DMS79 (cell line): ENCODE measurements around the gene PRICKLE2.

Experiments
- DNase-seq: peaks from one replicate; lab custom pipeline; 2025; lab: John Stamatoyannopoulos, UW

PRICKLE2 gene

DNA sequence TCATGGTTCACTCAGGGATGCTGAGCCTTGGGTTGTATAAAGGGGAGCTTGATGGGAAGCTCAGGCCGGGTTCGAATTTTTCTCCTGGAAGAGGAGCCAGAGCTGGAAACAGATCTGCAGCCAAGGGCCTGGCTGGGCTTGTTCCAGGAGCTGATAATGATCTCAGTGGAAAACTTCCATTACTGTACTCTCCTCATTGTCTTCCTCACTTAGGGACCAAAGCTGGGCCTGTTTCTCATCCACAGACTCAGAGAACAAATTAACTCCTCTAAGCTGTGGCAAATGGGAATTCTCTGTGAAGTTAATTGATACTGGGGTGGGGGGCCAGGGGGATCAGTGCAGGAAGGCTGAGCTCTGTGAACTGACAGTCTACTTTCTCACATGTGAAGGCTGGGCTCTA, 92.0 kb downstream of the PRICKLE2 start:
- no peak for DNase-seq

DNA sequence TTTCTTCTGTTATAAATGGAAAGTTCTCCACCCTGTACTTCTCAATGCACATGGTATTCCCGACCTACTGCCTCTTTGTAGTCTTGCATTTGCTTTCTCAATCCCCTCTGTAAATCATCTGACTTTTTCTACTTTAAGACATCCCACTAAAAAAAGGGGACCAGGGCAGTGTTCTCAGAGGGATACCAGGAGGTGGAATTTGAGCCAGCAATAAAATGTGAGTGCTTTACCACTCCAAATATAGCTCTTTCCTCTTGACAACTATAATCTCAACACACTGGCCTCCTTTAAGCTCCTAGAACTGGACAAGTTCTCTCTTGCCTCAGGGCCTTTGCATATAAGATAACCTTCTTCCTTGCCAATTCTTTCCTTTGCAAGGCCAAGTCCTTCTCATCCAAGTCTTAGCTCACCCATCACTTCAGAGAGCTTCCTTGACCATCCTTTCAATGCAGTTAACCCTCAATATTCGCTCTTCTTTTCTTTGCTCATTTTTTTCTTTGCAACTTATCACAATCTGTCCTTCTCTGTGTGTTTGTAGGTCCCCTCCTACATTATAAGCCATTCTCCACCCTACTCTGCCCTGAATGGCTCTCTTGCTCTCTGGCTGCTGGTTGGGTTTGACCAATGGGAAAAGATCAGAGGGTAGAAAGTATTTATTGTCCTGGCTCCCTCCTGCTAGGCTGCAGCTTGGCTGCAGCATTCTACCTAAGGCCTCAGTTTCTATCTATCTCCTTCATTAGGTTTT, 93.4 kb downstream of the PRICKLE2 start:
- no peak for DNase-seq

DNA sequence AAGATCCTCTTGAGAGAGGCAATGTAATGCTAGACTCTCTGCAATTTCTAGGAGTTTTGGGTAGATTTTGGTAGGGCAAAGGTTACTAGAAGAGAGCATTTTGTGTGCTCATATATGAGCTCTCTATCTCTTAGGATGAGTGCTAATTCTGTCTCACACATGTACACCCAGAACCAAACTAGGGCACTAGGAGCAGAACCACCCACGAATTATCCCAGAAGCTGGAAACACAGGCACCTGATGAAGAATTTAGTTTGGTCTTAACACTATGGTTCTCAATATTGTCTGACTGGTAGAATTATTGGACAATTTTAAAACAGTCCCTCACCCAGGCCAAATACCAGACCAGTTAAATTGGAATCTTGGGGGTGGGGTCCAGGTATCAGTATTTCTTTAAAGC, 94.8 kb downstream of the PRICKLE2 start:
- no peak for DNase-seq

DNA sequence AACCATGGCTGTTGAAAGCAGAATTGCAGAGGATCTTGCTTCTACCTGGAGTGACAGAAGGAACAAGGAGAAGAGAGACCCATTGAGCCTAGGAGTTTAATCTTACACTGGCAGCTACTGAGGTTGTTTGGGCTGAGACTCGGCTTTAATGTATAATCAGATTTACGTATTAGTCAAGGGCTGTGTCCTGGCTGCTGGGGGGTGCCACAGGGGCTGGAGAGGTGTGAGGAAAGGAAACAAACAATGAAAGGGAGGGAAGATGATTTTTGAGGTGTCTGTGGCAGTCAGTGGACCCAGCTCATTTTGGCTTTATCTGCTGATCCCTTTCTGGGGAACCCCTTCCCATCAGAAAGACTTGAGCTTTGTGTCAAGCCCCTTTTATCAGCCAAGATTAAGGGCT, 95.7 kb downstream of the PRICKLE2 start:
- DNase-seq = no peak

GRCh38 chr3:64129106-64129505, 96.2 kb downstream of the PRICKLE2 start:
- no peak for DNase-seq

DNA sequence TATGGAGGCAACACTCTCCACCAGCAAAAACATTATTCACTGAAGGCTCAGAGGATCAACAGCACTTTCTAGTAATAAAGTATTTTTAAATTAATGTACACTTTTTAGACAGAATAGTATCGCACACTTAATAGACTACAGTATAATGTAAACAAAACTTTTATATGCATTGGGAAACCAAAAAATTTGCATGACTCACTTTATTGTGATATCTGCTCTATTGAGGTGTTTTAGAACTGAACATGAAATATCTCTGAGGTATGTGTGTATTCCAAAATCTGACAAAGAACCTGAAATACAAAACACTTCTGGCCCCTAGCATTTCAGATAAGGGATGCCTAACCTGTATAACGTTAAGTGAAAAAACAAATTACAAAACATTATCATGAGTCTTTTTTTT, 99.7 kb downstream of the PRICKLE2 start:
- no peak for DNase-seq

DNA sequence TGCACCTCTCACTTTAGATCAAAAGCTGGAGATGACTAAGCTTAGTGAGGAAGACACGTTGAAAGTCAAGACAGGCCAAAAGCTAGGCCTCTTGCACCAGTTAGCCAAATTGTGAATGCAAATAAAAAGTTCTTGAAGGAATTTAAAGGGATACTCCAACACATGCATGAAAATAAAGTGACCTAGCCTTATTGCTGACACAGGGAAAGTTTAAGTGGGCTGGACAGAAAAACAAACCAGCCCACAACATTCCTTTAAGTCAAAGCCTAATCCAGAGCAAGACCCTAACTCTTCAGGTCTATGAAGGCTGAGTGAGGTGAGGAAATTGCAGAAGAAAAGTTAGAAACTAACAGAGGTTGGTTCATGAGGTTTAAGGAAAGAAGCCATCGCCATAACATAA, 101.3 kb downstream of the PRICKLE2 start:
- no peak for DNase-seq

DNA sequence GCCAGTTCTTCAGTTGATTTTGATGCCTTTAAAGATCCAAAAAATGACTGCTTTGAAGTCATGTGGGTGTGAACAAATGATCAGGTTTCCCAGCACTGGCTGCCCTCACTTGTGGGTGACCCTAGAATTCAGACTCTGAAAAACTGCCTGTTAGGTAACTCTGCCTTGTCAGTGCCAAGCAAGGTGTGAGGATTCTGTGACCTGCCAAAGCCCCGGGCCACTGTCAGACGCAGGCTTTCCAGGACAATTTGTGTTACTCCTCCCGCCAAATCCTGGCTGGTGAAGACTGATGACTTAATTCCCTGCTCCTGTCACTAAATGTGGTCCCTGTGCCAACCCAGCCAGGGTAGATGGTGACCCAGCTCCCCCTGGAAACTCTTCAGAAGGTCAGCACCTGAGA, 102.8 kb downstream of the PRICKLE2 start:
- DNase-seq = no peak

- DNase-seq = no peak
Measured at GRCh38 chr3:64121750-64122311, 103.4 kb downstream of the PRICKLE2 start.

DNA sequence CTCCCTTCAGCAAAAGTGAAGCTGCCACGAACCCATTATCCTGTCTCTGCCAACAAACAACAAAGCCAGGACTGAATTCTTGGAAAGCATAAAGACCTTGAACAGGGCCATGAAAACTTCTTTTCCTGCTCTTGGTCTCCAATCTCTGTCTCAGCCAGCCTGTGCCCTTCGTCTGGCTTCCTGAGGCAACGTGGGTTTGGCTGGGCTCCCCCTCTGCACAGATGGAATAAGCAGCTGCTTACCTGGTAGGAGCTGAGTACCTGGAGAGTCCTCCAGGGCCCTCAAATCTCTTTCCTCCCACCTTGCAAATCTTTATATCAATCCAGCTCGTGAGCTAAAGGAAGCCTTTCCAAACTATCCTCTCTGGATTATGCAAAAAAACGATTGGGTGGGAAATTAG, 104.4 kb downstream of the PRICKLE2 start:
- peak; percentile 28 for DNase-seq

GRCh38 chr3:64117483-64117882, 107.8 kb downstream of the PRICKLE2 start:
- DNase-seq = no peak

GRCh38 chr3:64114651-64115050, 110.6 kb downstream of the PRICKLE2 start:
- no peak for DNase-seq

GRCh38 chr3:64111872-64112271, 113.4 kb downstream of the PRICKLE2 start:
- no peak for DNase-seq

DNA sequence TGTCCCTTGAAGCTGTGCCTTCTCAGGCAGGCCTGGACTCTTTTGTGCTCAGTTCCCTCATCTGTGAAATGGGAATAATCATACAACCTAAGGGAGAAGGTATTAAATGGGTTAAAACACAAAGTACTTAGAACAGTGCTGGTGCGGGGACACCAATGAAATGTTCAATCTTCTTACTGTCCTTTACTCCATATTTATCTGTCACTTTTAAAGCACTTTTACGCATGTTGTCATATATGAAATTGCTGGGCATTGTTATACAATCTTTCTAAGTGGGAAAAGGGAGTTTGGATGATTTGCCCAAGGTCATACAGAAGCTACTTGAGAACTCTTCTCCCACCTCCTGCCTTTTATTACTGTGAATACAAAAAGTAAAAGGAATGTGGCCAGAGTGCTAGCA, 114.2 kb downstream of the PRICKLE2 start:
- DNase-seq = no peak

- DNase-seq = peak; percentile 68
Measured at GRCh38 chr3:64110071-64110470, 115.2 kb downstream of the PRICKLE2 start.

- no peak for DNase-seq
Measured at GRCh38 chr3:64109438-64109837, 115.8 kb downstream of the PRICKLE2 start.

DNA sequence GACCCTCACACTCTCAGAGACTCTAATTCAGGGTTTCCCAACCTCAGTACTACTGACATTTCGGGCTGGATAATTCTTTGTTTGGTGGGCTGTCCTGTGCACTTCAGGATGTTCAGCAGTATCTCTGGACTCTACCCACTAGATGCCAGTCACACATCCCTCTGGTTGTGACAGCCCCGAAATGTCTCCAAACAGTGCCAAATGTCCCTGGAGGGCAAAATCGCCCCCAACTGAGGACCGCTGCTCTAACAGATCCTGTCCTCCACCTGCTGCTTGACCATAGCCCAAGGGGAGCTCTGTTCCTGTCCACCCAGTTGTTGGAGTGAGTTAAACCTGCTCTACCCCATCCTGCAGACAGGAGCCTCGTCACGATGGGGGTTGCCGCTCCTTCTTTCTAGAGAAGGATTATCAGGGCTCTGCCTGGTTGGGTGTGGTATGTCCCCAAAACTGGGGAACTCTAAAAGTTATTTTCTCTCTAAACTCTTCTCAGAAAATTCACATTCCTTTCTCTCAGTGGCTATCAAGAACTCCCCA, 116.4 kb downstream of the PRICKLE2 start:
- no peak for DNase-seq

- DNase-seq = peak; percentile 30
Measured at GRCh38 chr3:64108231-64108630, 117.0 kb downstream of the PRICKLE2 start.

- no peak for DNase-seq
Measured at GRCh38 chr3:64107190-64107589, 118.1 kb downstream of the PRICKLE2 start.

DNA sequence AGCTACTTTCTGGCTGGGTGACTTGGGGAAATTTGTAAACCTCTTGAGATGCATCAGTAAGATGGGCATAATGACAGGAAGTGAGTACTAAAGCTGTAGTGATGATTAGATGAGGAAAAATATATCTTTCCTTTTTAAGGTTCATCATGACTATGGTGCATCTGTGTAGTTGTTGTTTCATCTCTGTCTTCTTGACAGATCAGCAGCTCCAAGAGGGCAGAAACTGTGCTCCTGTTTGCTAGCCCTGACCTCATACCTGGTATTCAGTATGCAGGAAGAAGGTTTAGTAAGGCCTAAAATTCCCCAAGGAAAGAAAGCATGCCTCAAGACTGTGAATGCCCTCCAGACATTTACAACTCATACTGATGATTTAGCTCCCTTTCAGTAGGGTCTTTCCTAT, 119.5 kb downstream of the PRICKLE2 start:
- DNase-seq = no peak

- DNase-seq = no peak
Measured at GRCh38 chr3:64104691-64105111, 120.6 kb downstream of the PRICKLE2 start.

- DNase-seq = no peak
Measured at GRCh38 chr3:64104006-64104405, 121.3 kb downstream of the PRICKLE2 start.

- DNase-seq = no peak
Measured at GRCh38 chr3:64103131-64103530, 122.1 kb downstream of the PRICKLE2 start.

DNA sequence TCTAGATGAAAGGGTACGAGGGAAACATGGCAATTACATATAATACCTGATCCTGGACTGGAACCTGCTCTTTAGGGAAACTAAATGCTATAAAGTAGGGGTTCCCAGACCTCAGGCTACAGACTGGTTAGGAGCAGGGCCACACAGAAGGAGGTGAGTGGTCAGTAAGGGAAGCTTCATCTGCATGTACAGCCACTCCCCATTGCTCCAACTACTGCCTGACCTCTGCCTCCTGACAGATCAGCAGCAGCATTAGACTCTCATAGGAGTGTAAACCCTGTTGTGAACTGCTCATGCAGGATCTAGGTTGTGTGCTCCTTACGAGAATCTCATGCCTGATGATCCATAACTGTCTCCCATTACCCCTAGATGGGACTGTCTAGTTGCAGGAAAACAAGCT, 123.1 kb downstream of the PRICKLE2 start:
- DNase-seq = no peak
